Loucy (cell line): ENCODE results near the gene RREB1.

Source experiments
- H2AFZ ChIP-seq: fragments of 200-600 bp; sonication (generic); 2 replicates; pipeline ENCODE4 v1.6.0; 2016; ENCODE audit warnings: antibody characterized with exemption, mild to moderate bottlenecking, low read length, moderate library complexity
- H3F3A ChIP-seq: fragments of 200-600 bp; 2 replicates; pipeline ENCODE4 v1.6.0; 2016; ENCODE audit warnings: antibody characterized with exemption, low read depth, mild to moderate bottlenecking
- H3K27me3 ChIP-seq: fragments of 200-600 bp; sonication (generic); 2 replicates; pipeline ENCODE4 v1.6.1; 2014; ENCODE audit warnings: low read length, mild to moderate bottlenecking; ENCODE audit not compliant: insufficient read depth, poor library complexity, severe bottlenecking
- H3K36me3 ChIP-seq: fragments of 200-600 bp; sonication (generic); 2 replicates; pipeline ENCODE4 v1.6.1; 2016; ENCODE audit warnings: low read length; ENCODE audit not compliant: insufficient read depth
- H3K4me1 ChIP-seq: fragments of 200-600 bp; sonication (generic); 2 replicates; pipeline ENCODE4 v1.5.1; 2014; ENCODE audit warnings: low read length, mild to moderate bottlenecking; ENCODE audit not compliant: insufficient read depth, poor library complexity, severe bottlenecking
- H3K4me2 ChIP-seq: fragments of 200-600 bp; sonication (generic); 2 replicates; pipeline ENCODE4 v1.6.0; 2014; ENCODE audit warnings: antibody characterized with exemption, low read length, low read depth, mild to moderate bottlenecking; ENCODE audit not compliant: poor library complexity, severe bottlenecking
- H3K4me3 ChIP-seq: fragments of 200-600 bp; sonication (generic); 2 replicates; pipeline ENCODE4 v1.5.1; 2014; ENCODE audit warnings: low read length, mild to moderate bottlenecking, mixed read lengths; ENCODE audit not compliant: poor library complexity, severe bottlenecking
- H3K79me2 ChIP-seq: fragments of 200-600 bp; sonication (generic); 2 replicates; pipeline ENCODE4 v1.6.1; 2014; ENCODE audit warnings: low read length; ENCODE audit not compliant: insufficient read depth
- H3K9ac ChIP-seq: fragments of 200-600 bp; sonication (generic); 2 replicates; pipeline ENCODE4 v1.6.0; 2014; ENCODE audit warnings: mild to moderate bottlenecking, low read depth, low read length, moderate library complexity; ENCODE audit not compliant: poor library complexity, severe bottlenecking
- H3K9me2 ChIP-seq: fragments of 200-600 bp; sonication (generic); replicated peaks from 2 replicates; pipeline ENCODE4 v1.6.1; 2016; ENCODE audit warnings: low read depth, low read length, mixed read lengths
- H3K9me3 ChIP-seq: fragments of 200-600 bp; sonication (generic); 2 replicates; pipeline ENCODE4 v1.6.1; 2014; ENCODE audit warnings: mild to moderate bottlenecking, antibody characterized with exemption, low read length, low read depth; ENCODE audit not compliant: insufficient read depth
- H4K20me1 ChIP-seq: fragments of 200-600 bp; sonication (generic); 2 replicates; pipeline ENCODE4 v1.6.0; 2014; ENCODE audit warnings: antibody characterized with exemption, low read length, mild to moderate bottlenecking; ENCODE audit not compliant: insufficient read depth, poor library complexity, severe bottlenecking
- EZH2phosphoT487 ChIP-seq: fragments of 200-600 bp; IDR thresholded peaks from 2 replicates; pipeline ENCODE4 v1.6.1; 2018; ENCODE audit warnings: antibody characterized with exemption, mild to moderate bottlenecking, moderate library complexity, borderline replicate concordance
- TF ChIP-seq, protein P1 (sequence below): fragments of 200-600 bp; sonication (generic); conservative IDR thresholded peaks from 2 replicates; pipeline ENCODE4 v1.5.1; 2014; ENCODE audit warnings: mild to moderate bottlenecking, antibody characterized with exemption, low read length

Gene RREB1

DNA sequence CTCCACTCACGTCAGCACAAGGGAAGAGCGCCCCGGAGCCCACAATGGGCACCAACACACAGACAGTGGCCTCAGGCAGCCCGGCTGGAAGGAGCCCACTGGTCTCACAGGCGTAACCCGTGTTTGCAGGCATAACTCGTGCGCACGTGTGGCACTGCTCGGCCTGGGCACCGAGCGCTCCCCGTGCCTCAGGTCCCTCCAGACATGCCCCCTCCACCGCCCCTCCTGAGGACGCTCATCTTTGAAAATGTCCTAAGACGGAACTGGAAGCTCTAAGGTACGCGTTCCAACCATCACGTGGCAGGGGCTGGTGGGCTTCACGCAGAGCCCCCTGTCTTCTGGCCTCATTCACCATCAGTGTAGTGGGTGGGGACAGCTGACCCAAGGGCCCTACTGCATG lies 160.6 kb downstream of the RREB1 start:
- H3K9me3 ChIP-seq = no peaks in the 10 kb centered on the region
- no peak overlapping the region for H3K9ac ChIP-seq
- H3K4me3 ChIP-seq = no peak overlapping the region
- H3F3A ChIP-seq = no peaks in the 10 kb centered on the region
- no peaks in the 10 kb centered on the region for H3K9me2 ChIP-seq
- H2AFZ ChIP-seq = no peak overlapping the region
- no peak overlapping the region for H3K4me2 ChIP-seq
- no peaks in the 10 kb centered on the region for H3K79me2 ChIP-seq
- H4K20me1 ChIP-seq = no peaks in the 10 kb centered on the region
- H3K36me3 ChIP-seq = no peaks in the 10 kb centered on the region
- H3K4me1 ChIP-seq = no peaks in the 10 kb centered on the region
- TF ChIP-seq, protein P1, sequence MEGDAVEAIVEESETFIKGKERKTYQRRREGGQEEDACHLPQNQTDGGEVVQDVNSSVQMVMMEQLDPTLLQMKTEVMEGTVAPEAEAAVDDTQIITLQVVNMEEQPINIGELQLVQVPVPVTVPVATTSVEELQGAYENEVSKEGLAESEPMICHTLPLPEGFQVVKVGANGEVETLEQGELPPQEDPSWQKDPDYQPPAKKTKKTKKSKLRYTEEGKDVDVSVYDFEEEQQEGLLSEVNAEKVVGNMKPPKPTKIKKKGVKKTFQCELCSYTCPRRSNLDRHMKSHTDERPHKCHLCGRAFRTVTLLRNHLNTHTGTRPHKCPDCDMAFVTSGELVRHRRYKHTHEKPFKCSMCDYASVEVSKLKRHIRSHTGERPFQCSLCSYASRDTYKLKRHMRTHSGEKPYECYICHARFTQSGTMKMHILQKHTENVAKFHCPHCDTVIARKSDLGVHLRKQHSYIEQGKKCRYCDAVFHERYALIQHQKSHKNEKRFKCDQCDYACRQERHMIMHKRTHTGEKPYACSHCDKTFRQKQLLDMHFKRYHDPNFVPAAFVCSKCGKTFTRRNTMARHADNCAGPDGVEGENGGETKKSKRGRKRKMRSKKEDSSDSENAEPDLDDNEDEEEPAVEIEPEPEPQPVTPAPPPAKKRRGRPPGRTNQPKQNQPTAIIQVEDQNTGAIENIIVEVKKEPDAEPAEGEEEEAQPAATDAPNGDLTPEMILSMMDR = no peak
- no peak for TF ChIP-seq EZH2phosphoT487
- no peaks in the 10 kb centered on the region for H3K27me3 ChIP-seq

DNA sequence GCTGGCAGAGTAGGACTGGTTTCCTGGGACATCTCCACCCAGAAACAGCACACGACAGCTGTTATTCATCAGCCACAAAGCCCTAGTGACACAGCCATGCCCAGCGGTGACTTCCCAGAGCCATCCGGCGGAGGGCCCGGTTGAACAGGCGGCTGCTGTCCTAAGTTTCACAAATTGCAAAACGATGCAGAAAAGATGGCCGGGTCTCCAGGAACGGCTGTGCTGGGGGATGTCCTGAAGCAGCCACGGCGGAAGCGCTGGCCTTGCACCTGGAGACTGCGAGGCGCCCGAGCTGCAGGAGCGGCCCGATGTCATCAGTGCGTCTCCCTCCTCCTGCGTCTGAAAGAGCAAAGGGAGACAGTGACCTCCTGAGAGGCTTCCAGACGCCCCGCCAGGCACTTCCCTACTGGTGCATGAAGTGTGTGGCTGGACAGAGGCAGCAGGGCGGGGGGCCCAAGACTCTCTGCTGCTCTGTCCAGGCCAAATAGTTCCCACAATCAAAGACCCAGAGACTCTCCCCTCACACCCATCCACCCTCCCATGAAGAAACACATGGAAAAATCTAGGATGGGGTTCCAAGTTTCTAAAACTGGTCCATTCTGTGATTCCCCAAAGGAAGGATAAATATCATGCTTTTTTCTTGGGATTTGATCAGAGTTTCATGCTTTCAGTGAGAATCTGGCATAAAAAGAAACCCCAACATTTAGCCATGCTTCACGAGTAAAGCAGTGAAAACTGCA lies 161.2 kb downstream of the RREB1 start:
- Histone ChIP-seq H3K27me3 (no peaks in the 10 kb centered on the region), H4K20me1 (no peaks in the 10 kb centered on the region), H3K9me2 (no peaks in the 10 kb centered on the region), H3K4me1 (no peaks in the 10 kb centered on the region), H3K4me2 (no peak overlapping the region), H3K36me3 (no peaks in the 10 kb centered on the region), H2AFZ (no peak overlapping the region), H3K9me3 (no peaks in the 10 kb centered on the region), H3K4me3 (no peak overlapping the region), H3K79me2 (no peaks in the 10 kb centered on the region), H3F3A (no peaks in the 10 kb centered on the region), H3K9ac (no peak overlapping the region)
- TF ChIP-seq EZH2phosphoT487 = no peak
- TF ChIP-seq, protein P1 = no peak

DNA sequence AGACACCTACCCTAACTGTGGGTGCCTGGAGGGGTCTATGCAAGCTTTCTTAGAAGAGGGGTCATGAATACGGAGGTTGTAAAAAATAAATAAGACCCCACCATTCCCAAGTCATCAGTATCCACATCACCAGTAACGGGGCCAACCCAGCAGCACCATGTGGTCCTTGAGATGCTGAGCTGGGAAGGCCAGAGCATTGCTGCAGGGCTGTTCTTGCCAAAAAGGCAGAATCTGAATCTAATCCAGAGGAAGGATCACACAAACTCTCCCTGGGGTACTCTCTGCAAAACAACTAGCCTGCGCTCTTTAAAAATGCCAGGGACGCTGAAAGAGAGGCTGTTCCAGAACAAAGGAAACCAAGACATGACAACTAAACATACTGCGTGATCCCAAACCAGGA lies 162.1 kb downstream of the RREB1 start:
- no peaks in the 10 kb centered on the region for H3K4me1 ChIP-seq
- no peaks in the 10 kb centered on the region for H3F3A ChIP-seq
- no peak overlapping the region for H3K9ac ChIP-seq
- H3K9me3 ChIP-seq = no peaks in the 10 kb centered on the region
- no peaks in the 10 kb centered on the region for H3K79me2 ChIP-seq
- no peaks in the 10 kb centered on the region for H3K36me3 ChIP-seq
- H3K4me2 ChIP-seq = no peak overlapping the region
- no peak overlapping the region for H2AFZ ChIP-seq
- TF ChIP-seq, protein P1 = no peak
- no peaks in the 10 kb centered on the region for H4K20me1 ChIP-seq
- H3K27me3 ChIP-seq = no peaks in the 10 kb centered on the region
- no peak overlapping the region for H3K4me3 ChIP-seq
- H3K9me2 ChIP-seq = no peaks in the 10 kb centered on the region
